ENCODE data around the gene EEFSEC.

Gene EEFSEC

GRCh38 chr3:128409624-128410581, 256.6 kb downstream of the EEFSEC start:
- no peak for DNase-seq

DNA sequence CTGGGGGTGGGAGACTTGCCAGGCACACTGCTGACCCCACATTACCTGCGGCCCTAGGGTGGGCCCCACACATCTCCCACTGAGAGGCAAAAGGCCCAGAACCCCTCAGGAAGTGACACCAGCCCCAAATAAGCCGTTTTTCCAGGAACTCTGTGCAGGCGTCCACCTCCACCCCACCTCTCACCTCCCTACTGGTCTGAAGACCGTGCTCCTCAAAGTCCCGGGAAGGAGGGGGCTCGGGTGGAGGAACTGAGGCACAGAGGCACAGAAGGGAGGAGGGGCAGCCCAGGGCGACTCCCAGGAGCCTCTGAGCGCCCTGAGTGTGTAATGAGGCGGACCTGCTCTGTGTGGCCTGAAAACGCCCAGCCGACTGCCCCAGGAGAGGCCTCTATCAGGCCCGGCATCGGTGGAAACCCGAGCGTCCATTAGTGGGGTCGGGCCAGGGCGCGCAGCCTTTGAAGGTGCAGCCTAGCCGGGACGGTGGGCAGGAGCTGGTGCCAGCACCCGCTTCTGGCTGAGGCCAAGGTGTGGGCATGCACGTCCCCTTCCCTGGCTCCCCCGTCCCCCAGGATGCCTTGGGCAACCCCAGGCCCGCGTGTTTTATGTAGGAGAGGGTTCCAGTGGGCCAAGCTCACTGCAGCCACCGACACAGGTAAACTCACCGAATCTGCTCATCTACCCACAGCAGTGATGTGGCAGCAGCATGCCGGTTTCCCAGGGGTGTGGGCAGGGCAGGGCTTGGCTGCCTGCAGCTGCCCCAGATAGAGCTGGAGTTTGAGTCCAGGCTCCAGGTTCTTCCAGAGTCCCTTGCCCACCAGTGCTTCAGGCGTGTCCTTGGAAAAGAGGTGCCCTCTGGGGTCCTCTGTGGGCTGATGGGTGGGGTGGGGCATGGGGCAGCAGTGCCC, 257.6 kb downstream of the EEFSEC start:
- DNase-seq: no peak

DNA sequence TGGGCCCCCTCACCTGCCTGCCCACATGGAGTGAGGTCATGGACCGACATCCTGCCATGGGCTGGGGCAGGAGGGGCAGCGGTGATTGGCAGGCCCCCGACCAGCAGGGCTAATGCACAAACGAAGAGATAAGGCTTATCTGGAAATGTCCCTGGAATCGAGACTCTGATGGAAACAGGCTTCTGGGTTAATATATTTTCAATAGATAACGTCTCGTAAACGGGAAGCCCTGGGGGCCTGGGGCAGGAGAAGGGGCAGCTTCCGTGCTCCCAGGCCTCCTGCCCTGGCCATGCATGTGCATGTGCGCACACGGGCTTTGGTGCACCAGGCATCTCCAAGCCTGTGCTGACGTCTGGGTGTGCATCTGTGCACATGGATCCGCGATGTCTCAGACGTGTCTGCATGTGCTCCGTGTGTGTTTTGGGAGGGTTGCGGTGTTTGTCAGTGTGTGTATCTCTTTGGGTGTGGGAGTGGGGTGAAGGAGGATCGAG, 258.3 kb downstream of the EEFSEC start:
- DNase-seq: no peak

DNA sequence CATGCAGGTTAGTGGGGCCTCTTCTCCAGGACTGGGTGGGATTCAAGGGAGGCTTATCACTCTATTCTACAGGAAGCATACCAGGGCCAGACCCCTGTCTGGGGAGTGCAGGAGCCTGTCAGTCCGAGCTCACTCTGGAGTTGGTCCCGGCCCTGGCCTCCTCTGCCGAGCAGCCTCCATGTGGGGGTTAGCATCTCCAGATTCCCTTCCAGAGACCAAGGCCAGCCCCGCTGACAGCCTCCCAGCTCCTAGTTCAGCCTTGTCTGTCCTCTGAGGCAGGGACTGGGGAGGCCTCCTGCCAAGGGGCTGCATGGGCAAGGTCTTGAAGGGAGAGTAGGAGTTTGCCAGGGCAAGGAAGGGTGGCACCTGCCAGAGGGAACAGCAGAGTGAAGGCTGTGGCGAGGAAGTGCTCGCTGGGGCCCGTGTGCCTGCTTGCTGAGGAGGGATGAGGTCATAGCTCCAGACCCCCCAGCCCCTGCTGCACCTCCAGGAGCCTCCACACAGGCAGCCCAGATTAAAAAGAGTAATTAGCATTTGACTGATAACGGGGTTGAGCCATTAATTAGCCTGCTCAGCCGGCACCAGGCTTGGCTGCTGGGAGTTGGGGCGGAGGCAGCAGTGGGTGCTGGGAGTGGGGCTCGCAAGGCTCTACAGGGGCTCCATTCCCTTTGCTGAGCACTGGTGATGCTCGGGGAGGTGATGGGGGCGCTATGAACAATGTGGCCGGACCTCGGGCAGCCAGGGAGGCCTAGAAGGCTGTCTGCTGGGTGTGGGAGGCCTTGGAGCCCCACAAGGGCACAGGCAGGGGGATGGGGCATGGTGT, 259.1 kb downstream of the EEFSEC start:
- no peak for DNase-seq

- DNase-seq: no peak
These were observed 259.7 kb downstream of the EEFSEC start for GRCh38 chr3:128413003-128413370.

DNA sequence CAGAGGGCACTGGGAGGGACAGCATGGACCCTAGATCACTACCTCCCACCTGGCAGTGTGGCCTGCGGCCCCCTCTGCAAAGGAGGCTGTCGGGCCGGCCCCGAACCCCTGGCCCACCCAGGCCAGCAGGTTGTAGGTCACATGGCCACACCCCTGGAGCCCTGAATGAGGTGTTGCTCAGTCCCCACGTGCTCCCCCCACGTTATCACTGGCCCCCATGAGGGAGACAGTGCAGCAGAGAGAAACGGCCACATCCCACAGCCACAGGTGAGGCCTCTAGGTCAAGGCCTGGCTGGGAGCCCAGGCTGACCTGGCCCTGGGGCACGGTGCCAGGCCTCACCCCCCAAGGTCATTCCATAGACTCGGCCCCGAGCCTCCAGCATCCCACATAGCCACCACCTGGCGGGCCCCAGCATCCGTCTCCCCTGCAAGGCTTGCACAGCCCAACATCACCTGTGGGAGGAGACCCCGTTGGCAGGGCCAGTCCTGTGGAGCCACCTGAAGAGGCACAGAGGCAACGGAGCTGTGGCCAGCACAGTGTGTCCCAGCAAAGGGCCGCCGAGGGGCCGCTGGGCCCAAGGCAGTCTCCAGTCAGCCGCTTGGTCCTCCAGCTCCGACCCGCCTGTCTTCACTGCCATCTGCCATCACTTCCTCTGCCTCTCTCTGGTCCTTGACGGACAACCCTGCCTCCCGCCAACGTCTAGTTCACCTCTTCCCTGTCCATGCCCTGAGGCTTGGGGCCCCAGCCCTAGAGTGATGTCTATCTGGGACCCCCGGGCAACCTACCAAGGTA, 260.3 kb downstream of the EEFSEC start:
- DNase-seq: no peak

DNA sequence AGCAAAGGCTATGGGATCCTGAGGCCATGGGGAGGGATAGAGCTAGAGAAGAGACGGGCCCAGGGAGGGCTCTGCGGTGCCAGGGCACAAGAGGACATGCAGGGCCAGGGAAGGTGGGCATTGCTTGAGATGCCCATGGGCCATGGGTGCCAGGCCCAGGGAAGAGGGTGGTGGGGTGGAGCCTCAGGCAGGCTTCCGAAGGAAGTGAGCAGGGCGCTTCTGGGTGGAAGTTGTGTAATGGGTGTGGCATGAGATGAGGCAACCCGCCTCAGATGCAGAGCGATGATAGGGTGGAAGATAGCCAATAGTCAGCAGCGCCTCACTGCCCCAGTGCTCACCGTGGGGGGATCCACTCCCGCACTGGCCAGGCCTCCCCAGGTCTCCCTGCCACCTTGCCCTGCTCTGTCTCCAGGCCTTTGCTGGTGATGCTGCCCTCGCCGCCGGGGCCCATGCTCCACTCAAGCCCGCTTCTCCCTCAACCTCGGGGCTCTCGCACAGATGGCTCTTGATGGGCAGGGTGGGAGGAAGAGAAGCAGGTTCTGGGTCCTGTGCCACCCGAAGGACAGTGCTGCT, 262.0 kb downstream of the EEFSEC start:
- no peak for DNase-seq

GRCh38 chr3:128415773-128416577, 262.7 kb downstream of the EEFSEC start:
- no peak for DNase-seq

- DNase-seq: no peak
These were observed 263.4 kb downstream of the EEFSEC start for GRCh38 chr3:128416578-128417211.

DNA sequence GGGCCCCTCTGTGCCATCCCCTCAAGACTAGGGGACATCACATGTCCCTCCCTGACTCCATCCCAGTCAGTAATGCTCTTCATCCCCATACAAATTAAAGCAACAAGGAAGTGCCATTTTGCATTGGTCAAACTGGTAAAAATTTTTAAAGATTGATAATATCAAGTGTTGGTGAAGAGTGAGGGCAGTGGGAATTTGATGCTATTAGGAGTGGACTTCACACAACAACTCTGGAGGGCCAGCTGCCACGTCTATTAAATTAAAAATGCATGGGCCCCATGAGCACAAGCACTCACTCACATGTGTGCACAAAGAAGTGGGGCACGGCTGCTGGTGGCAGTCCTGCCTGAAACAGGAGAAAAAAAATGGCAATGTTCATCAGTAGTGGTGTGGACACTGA, 265.6 kb downstream of the EEFSEC start:
- no peak for DNase-seq

GRCh38 chr3:128419311-128419710, 266.0 kb downstream of the EEFSEC start:
- DNase-seq: no peak

DNA sequence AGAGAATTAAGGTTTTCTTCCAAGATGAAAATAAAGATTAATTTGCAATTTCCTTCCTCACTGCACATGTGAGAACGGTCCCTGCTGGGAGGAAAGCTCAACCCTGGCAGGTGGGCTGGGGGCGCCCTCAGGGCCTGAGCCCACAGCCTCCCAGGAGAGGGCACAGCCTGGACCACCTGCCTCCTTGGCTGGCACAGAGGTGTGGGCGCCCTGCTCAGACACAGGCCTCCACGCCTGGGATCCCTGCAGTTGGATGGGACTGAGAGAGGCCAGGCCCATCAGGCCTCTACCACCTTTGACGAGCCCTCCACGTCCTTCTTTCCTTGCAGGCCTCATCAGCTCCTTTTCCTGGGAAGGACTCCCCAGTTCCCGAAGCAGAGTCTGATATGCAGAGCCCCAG, 267.0 kb downstream of the EEFSEC start:
- DNase-seq: no peak

DNA sequence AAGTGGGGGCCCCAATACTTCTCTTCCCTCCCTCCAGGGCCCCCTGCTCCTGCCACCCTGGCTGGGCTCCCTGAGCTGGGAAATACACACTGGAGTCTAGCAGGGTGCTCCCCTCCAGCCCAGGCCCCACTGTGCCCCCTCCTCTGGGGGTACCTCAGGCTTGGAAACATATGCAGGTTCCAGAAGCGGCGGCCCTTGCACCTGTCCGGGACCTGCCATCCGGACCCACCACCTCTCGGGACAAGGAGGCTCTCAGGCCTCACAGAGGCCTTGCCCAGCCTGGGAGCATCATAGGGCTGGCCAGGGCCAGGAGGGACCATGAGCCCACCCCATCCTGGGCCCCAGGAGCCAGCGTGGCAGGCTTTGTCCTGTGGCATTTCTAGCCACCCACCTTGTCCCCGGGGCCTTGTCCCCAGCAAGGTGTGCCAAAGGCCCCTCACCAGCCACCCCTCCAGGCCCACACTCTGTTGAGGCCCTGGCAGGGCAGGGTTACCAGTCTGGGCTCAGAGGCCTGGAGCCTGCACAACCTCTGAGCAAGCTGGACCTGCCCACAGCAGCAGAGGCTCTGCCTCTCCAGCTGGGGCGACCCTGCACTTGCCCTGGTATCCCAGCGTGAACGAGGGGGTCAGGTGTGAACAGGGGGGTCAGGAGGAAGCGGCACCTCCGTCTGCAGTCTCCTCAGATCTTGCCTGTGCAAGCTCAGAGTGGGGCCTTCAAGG, 267.6 kb downstream of the EEFSEC start:
- DNase-seq: no peak

DNA sequence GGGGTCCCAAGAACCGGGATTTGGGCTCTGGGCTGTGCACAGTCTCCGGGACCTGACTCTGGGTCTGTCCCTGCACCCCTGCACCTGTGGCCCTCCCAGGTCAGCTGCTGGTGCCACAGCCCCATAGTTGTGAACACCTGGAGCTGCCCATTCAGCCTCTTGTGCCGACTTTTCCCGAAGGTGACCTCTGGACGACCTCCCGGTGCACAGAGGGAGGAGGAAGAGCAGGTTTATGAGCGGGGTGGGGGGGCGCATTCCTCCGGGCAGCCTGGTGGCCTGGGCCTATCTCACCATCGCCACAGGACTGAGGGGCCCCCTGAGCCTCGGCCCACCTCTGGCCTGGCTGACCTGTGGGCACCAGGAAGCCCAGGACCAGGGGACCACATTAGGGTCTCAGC, 268.2 kb downstream of the EEFSEC start:
- DNase-seq: no peak

GRCh38 chr3:128421966-128422365, 268.7 kb downstream of the EEFSEC start:
- DNase-seq: no peak

- no peak for DNase-seq
These were observed 269.7 kb downstream of the EEFSEC start for GRCh38 chr3:128422762-128423524.

- DNase-seq: no peak
These were observed 270.4 kb downstream of the EEFSEC start for GRCh38 chr3:128423525-128424147.

Measured in hypothalamus (tissue), 51 donors.